Fibroblast of skin of scalp (primary cell): Measurements from ENCODE around the gene IL4R.
"Not testable (repeated sequence)": the region's sequence is repeated elsewhere in the genome, so short reads cannot be mapped to it uniquely, and the experiment has no call there.

Experiments used
- DNase-seq: peaks from one replicate; pipeline ENCODE4 v3.0.0-alpha.2; 2013

Gene IL4R

DNA sequence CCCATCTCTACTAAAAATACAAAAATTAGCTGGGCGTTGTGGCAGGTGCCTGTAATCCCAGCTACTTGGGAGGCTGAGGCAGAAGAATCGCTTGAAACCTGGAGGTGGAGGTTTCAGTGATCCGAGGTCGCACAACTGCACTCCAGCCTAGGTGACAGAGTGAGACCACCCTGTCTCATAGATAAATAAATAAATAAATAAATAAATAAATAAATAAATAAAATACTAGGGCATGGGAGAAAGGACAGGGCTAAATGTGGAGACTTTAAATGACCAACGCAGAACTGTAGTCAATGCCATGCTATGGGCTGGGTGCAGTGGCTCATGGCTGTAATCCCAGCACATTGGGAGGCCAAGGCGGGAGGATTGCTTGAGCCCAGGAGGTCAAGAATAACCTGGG is 25.5 kb upstream of the IL4R start:
- DNase-seq = not testable (repeated sequence)

DNA sequence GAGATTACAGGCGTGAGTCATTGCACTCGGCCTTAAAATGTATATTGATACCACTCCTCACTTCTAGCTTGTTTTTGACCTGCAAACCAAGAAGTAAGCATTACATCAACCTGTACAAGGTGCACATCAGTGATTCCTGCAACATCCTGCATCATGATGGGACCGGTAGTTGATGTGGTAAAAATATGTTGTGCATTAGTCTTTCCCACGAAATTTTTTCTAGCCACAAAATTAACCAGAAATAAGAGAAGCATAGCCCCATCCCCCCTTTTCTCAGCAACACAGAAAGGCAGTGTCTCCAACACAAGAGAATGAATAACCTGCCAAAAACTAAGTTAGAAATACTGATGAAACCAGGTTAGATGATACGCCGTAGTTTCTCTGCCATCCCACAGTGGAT is 24.1 kb upstream of the IL4R start:
- DNase-seq = peak; percentile 25

DNA sequence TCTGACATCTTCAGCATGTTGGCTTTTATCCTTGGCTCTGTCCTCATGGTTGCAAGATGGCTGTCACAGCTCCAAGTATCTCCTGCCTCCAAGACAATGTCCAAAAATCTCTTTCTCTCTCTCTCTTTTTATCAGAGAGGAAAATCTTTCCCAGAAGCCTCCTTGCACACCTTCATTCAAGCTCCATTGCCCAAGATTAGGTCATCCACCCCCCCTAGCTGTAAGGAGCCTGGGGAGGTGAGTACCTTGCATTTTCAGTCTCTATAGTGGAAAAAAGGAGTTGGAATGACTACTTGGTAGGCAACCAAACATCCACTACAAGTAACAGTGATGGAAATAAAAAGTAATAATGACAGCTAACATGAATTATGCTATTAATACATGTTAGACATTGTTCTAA is 23.2 kb upstream of the IL4R start:
- DNase-seq = no peak

GRCh38 chr16:27291106-27291505 is 22.7 kb upstream of the IL4R start:
- DNase-seq = no peak

DNA sequence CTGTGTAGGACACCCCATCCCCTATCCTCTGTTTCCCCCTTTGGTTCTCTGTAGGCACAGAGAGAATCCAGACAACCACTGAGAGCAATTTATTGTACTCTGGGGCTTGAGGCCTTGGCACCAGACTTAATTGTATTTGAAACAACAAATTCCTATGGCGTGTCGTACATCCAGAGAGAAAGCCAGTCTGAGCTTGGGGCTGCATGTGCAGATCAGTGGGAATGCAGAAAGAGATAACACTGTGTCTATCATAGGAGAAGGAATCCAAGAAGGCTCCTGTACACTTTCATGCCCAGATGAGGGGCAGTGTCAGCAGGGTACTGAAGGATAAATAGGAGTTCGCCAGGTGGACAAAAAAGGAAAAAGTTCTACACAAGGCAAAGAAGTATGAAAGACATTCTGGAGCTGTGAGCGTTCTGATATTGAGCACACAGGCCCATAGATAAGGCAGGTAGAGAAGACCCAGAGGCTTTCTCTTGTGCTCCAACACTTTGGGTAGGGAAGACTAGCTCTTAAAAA is 22.0 kb upstream of the IL4R start:
- no peak for DNase-seq

GRCh38 chr16:27293343-27293742 is 20.4 kb upstream of the IL4R start:
- no peak for DNase-seq

DNA sequence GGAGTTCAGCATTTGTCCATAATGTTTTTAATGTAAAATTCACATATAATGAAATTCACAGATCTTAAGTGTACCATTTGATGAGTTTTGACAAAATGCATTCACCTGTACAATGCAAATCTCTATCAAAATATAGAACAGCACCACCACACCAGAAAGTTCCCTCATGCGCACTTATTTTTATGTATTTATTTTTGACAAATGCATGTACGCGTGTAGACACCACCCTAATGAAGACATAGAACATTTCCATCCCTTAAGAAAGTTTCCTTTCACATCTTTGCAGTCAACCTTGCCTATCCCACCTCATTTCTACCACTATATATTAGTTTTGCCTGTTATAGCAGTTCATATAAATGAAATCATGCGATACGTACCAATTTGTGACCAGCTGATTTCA is 15.6 kb upstream of the IL4R start:
- no peak for DNase-seq

- no peak for DNase-seq
Observed at GRCh38 chr16:27301236-27301861, 12.4 kb upstream of the IL4R start.

DNA sequence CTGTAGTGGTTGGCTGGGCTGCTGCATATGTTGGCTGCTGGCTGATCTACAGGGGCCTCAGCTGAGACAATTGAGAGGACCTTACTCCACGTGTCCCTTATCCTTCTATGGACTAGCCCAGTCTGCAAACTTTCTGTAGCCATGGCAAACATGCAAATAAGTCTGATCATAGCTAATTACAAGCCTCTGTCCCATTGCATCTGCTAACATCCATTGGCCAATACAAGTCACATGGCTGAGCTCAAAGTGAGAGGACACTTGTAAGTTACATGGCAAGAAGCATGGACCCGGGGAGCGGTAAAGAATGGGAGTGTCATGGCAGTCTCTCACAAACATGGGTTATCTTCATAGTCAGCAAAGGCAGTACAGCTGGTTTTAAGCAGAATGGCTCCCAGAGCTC is 11.6 kb upstream of the IL4R start:
- DNase-seq = no peak

DNA sequence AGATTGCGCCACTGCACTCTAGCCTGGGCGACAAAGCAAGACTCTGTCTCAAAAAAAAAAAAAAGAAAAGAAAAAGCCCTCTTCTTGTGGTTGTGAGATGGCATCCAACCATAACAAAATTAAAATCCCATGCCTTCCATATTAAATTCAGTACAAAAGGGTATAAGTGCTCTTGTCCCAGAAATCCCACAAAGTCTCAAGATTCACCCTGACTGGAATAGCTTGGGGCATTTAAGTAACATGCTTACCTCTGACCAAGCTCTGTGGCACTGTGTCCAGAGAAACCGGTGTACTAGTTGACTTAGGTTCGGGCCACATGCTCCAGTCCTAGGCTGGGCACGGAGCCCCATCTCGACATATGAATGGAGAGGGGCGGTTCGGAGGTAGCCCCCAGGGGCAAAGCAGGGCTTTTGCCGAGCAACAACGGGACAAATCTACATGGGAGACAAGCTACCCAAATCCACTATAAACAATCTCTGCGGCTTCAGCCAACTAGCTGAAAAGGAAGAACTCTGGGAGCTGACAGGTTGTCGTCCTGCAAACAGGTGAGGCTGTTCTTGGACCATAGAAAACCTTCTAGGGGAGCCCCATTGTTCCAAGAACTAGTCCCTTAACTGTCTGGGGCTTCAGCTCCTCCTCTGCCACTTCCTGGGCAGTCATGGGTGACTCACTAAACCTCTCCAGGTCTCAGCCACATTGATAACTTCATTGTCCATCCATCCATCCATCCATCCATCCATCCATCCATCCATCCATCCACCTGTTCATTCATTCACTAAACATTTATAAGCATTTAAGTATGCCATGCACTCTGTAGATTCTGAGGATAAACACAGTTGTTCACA is 10.3 kb upstream of the IL4R start:
- DNase-seq = no peak

- no peak for DNase-seq
Observed at GRCh38 chr16:27304102-27304501, 9.7 kb upstream of the IL4R start.

DNA sequence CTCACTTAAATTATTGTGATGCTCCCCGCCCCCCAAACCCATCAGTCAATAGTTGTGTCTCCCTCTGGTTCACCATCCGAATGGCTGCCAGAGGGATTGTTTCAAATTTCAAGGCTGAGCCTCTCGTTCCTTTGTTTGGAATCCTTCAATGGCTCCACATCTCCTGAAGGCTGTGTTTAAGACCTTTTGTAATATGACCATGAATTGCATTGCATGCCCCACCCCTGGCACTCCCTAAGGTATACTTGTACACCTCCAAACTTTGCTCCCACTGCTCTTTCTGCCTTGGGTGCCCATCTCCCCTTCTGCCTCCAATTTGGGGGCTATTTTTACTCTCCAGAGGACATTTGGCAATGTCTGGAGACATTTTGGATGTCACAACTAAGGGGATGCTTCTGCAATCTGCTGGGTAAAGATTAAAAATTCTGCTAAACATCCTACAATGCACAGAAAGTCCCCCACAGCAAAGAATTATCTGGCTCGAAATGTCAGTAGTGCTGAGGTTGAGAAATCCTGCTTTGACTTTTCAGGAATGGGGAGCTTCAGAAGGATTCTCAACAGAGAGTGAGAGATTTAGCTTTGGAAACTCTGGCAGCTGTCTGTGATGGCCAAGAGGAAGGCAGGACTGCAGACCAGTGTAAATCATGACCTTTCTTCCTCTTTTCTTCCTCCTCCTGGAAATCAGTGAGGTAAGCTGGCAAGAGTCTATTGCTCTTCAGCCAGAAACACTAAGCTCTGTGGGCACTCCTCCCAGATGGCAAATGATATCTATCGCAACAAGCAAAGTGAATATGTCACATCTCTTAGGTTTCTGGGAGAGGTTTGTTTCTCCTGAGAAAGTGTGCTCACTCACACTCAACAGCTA is 8.7 kb upstream of the IL4R start:
- DNase-seq = no peak

- DNase-seq = no peak
Observed at GRCh38 chr16:27305839-27306442, 7.8 kb upstream of the IL4R start.

- DNase-seq = no peak
Observed at GRCh38 chr16:27308792-27309191, 5.0 kb upstream of the IL4R start.

- no peak for DNase-seq
Observed at GRCh38 chr16:27310576-27311447, 3.0 kb upstream of the IL4R start.

- DNase-seq = no peak
Observed at GRCh38 chr16:27311448-27311830, 2.3 kb upstream of the IL4R start.

- DNase-seq = no peak
Observed at GRCh38 chr16:27311897-27312303, 1.9 kb upstream of the IL4R start.

DNA sequence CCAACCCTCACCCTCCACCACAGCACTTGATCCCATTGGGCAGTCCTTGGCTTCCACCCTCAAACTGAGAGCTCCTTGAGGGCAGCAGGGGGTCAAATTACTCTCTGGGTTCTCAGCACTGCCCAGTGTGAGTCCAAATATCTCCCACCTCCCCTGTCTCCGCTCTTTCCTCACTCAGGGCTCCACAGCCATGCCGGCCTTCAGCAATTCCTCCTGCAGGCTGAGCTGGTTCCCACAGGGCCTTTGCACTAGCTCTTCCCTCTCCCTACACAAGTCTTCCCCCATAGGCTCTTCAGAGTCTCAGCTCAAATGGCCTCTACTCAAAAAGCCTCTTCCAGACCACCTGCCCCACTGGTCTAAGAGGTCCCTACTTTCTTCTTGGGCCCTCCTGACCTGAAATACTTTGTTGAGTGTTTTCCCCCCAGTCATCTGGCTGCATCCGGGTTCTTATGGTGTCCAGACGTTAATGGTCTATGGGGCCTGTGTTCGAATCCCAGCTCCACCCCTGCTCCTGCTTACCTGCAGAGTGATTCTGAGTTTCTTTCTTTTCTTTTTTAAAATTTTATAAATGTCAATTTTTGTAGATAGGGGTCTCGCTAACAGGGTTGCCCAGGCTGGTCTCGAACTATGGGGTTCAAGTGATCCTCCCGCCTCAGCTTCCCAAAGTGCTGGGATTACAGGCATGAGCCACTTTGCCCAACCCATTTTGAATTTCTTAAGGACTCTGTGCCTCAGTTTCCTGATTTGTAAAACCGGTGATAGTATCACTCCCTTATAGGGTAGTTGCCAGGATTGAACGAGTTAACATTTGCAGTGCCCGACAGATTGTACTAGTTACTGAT is 973 bp upstream of the IL4R start:
- DNase-seq = no peak

DNA sequence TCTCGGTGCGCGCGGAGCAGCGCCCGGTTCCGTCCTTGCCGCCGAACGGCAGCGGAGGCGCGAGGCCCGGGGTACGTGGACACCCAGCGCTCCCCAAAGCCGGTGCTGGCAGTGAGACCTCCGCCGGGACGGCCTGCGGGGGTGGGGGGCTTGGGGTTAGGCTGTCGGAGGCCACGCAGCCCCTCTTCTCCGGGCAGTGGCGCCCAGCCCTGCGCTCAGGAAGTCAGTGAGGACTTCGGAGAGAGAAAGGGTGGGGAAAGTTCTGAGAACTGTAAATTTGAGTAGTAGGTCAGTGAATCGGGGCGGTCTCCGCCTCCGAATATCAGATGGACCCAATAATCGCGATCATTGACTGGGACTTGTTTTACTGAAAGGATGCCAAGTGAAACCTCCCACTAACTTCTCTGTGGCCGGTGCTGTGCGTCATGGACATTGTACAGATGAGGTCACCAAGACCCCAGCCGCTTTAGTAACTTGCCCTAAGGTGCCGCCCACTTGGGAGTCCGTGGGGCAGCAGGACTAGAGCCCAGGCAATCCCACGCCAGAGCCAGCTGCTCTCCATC is 468 bp downstream of the IL4R start:
- peak; percentile 85 for DNase-seq

- no peak for DNase-seq
Observed at GRCh38 chr16:27314986-27315332, 1.2 kb downstream of the IL4R start.
